PFSK-1 (cell line): Measurements from ENCODE around the gene GPC6.

Experiments
- FOXP2 ChIP-seq: optimal IDR thresholded peaks from 2 replicates; pipeline ENCODE3; 2011; ENCODE audit warnings: borderline replicate concordance, control low read depth, inconsistent platforms; ENCODE audit not compliant: insufficient read depth; ENCODE audit errors: extremely low read length, extremely low read depth
- POLR2AphosphoS5 ChIP-seq: IDR thresholded peaks from 2 replicates; pipeline ENCODE4 v1.6.1; 2012; ENCODE audit warnings: low read depth, mild to moderate bottlenecking, control low read depth, low read length, moderate library complexity
- SIN3A ChIP-seq: IDR thresholded peaks from 2 replicates; pipeline ENCODE4 v1.6.1; 2012; ENCODE audit warnings: mild to moderate bottlenecking, low read length, moderate library complexity, borderline replicate concordance; ENCODE audit not compliant: insufficient read depth
- TAF1 ChIP-seq: IDR thresholded peaks from 2 replicates; pipeline ENCODE4 v1.6.1; 2012; ENCODE audit warnings: low read length, control low read depth, borderline replicate concordance; ENCODE audit not compliant: insufficient read depth
- TF ChIP-seq, protein P1 (sequence below), 2 experiments: IDR thresholded peaks; 2 replicates each; pipeline versions ENCODE4 v1.6.1 to v1.8.0; 2011 to 2012; ENCODE audit warnings: low read depth in 2 of 2, low read length in 2 of 2, control low read depth in 1 of 2, inconsistent platforms in 1 of 2, mild to moderate bottlenecking in 1 of 2, moderate library complexity in 1 of 2; ENCODE audit not compliant: insufficient read depth in 1 of 2

DNA sequence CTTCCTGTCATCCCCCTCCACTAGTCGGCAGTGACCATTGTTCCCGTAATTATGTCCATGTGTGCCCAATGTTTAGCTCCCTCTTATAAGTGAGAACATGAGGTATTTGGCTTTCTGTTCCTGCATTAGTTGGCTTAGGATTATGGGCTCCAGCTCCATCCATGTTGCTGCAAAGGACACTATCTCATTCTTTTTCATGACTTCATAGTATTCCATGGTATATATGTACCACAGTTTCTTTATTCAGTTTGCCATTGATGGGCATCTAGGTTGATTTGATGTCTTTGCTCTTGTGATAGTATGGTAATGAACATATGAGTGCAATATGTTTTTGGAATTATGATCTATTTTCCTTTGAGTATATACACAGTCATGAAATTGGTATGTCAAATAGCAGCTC lies 730.8 kb downstream of the GPC6 start:
- TF ChIP-seq TAF1 = no peak
- TF ChIP-seq POLR2AphosphoS5 = no peak
- TF ChIP-seq, protein P1, sequence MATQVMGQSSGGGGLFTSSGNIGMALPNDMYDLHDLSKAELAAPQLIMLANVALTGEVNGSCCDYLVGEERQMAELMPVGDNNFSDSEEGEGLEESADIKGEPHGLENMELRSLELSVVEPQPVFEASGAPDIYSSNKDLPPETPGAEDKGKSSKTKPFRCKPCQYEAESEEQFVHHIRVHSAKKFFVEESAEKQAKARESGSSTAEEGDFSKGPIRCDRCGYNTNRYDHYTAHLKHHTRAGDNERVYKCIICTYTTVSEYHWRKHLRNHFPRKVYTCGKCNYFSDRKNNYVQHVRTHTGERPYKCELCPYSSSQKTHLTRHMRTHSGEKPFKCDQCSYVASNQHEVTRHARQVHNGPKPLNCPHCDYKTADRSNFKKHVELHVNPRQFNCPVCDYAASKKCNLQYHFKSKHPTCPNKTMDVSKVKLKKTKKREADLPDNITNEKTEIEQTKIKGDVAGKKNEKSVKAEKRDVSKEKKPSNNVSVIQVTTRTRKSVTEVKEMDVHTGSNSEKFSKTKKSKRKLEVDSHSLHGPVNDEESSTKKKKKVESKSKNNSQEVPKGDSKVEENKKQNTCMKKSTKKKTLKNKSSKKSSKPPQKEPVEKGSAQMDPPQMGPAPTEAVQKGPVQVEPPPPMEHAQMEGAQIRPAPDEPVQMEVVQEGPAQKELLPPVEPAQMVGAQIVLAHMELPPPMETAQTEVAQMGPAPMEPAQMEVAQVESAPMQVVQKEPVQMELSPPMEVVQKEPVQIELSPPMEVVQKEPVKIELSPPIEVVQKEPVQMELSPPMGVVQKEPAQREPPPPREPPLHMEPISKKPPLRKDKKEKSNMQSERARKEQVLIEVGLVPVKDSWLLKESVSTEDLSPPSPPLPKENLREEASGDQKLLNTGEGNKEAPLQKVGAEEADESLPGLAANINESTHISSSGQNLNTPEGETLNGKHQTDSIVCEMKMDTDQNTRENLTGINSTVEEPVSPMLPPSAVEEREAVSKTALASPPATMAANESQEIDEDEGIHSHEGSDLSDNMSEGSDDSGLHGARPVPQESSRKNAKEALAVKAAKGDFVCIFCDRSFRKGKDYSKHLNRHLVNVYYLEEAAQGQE (IDR thresholded peaks at IDR 0.05; ENCODE audit: insufficient read depth in 1 of 2, low read depth in 2 of 2, low read length in 2 of 2) = no peak
- no peak for TF ChIP-seq SIN3A
- TF ChIP-seq FOXP2 = no peak
